ENCODE results near the gene HPCAL4. TPM values are rescaled to one million over a fixed set of nuclear protein-coding genes. Genes with fewer than 3 reads are reported as not detected.

The HPCAL4 gene
- total RNA-seq, 2 experiments from 2014 or later = 2.0 TPM

DNA sequence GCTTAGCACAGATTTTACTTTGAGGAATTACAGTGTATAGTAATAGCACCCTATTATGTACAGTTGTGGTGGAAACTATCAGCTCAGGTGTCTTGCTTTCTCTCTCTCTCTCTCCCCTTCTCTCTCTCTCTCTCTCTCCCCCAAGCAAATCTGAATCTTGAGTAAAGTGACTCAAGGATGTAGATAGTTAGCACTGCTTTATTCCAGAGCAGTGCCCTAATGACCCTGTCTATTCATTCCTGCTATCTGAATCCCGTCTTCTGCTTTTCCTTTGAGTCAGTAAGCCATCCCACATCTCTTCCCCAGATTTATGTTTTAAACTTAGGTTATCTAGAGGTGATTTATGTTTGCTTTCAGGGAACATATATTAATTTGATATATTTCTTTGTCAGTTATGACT, 5.2 kb upstream of the HPCAL4 start:
- Mint-ChIP-seq H3K27ac (no peak overlapping the region), H3K9me3 (no peaks in the 10 kb centered on the region), H3K36me3 (ENCODE audit: low read depth) (no peaks in the 10 kb centered on the region), H3K27me3 (peaks cover 61% of the 10 kb centered on the region), H3K4me1 (peaks cover 11% of the 10 kb centered on the region), H3K4me3 (no peak overlapping the region)
- POLR2A ChIA-PET = no interaction called here
- no peak for DNase-seq
- CTCF ChIA-PET = no interaction called here

DNA sequence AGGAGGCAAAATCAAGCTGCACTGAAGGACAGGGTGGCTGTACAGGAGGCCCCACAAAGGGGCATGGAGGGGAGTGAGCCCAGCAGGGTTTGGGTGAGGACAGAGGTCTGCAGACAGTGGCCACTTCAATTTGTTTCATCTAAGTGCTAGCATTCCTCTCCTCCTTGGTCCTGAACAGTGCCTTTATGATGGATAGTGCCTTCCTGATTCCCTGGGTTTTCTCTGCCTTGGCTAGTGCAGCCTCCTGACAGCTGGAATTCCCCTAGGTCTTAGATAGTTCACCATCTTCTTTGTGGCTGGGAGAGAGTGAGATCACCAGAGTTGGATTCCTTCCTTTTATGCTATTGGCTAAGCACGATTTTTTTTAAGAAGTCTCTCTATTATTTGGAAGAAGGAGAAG, 3.8 kb upstream of the HPCAL4 start:
- CTCF ChIA-PET = interaction anchor here (1.2 to 2.3 kb wide), 4 partner anchors 9 to 104 kb away, joined by 3 to 8 read pairs (median 4); no protein-coding TSS in a partner anchor
- Mint-ChIP-seq H3K4me1 (peaks cover 24% of the 10 kb centered on the region), H3K36me3 (ENCODE audit: low read depth) (no peaks in the 10 kb centered on the region), H3K9me3 (no peaks in the 10 kb centered on the region), H3K27ac (no peak overlapping the region), H3K27me3 (peaks cover 66% of the 10 kb centered on the region), H3K4me3 (no peak overlapping the region)
- no peak for DNase-seq
- POLR2A ChIA-PET = no interaction called here

DNA sequence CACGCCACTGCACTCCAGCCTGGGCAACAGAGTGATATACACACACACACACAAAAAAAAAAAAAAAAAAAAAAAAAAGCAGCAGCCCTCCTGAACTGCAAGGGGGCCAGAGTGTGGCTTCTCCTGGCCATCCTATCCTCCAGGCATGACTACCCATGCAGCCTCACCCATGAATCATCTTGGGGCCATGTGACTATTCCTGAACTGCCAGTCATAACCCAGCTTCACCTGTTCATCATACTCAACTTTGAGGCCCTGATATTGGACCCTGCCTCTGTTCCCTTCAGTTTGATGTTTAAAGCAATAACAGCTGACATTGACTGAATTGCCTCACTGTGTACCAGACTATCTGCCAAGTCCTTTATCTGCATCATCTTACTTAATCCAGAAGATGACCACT, 2.8 kb upstream of the HPCAL4 start:
- H3K4me3 Mint-ChIP-seq = no peak overlapping the region
- POLR2A ChIA-PET = no interaction called here
- no peak overlapping the region for H3K27ac Mint-ChIP-seq
- CTCF ChIA-PET = interaction anchor here (1.2 to 2.3 kb wide), 5 partner anchors 10 to 105 kb away, joined by 3 to 8 read pairs (median 4); no protein-coding TSS in a partner anchor
- H3K9me3 Mint-ChIP-seq = no peaks in the 10 kb centered on the region
- peaks cover 30% of the 10 kb centered on the region for H3K4me1 Mint-ChIP-seq
- H3K36me3 Mint-ChIP-seq (ENCODE audit: low read depth) = no peaks in the 10 kb centered on the region
- no peak for DNase-seq
- peaks cover 71% of the 10 kb centered on the region for H3K27me3 Mint-ChIP-seq

DNA sequence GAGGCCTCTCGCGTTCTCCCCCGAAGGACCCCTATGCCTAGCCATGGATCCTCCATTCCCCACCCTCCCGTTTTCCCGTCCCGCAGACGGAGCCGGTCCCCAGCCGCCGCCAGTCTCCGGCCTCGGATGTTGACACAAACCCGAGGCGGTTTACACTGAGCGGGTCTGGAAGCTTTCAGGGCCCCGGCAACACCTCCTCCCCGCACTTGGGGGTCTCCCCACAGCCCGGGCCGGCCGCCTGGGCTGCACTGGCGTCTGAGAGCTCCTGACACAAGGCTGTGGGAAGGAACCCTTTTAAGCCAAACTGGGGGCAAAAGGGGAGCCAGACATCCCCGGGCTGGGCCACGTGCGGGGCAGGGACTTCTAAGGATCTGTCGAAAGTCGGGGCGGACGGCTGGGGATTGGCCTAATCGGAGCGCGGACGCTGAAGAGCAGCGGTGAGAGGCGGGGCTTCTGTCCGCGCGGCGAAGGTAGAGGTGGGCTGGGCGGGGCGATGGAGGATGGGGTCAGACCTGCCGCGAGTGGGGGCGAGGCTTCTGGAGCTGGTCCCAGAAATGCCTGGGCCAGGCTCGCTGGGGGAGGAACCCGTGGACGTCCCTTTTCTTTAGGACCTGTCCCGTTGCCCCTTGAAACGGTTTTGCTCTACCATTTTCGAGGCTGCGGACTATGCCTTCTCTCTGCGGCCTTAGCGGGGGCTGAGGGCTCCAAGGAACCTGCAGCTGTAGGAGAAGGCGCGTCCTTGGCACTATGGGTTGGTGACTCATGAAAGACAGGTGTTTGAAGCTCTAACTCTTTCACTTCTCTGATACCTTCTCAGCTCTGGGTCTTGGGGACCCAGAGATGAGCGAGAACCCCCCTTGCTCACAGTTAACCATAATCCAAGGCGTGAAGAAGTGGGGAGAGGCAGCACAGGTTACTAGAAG, 1.2 kb upstream of the HPCAL4 start:
- ChIA-PET CTCF (interaction anchor here (1.4 to 2.3 kb wide), 4 partner anchors 10 to 34 kb away, joined by 4 to 8 read pairs (median 4); no protein-coding TSS in a partner anchor), POLR2A (interaction anchor here (1.1 kb wide), 1 partner anchor 86 kb away, joined by 4 read pairs; no protein-coding TSS in a partner anchor)
- DNase-seq = no peak
- Mint-ChIP-seq H3K4me1 (peaks cover 30% of the 10 kb centered on the region), H3K9me3 (no peaks in the 10 kb centered on the region), H3K4me3 (peak overlapping the region; percentile 16), H3K36me3 (ENCODE audit: low read depth) (no peaks in the 10 kb centered on the region), H3K27me3 (peaks cover 69% of the 10 kb centered on the region), H3K27ac (peak overlapping the region; percentile 55)

DNA sequence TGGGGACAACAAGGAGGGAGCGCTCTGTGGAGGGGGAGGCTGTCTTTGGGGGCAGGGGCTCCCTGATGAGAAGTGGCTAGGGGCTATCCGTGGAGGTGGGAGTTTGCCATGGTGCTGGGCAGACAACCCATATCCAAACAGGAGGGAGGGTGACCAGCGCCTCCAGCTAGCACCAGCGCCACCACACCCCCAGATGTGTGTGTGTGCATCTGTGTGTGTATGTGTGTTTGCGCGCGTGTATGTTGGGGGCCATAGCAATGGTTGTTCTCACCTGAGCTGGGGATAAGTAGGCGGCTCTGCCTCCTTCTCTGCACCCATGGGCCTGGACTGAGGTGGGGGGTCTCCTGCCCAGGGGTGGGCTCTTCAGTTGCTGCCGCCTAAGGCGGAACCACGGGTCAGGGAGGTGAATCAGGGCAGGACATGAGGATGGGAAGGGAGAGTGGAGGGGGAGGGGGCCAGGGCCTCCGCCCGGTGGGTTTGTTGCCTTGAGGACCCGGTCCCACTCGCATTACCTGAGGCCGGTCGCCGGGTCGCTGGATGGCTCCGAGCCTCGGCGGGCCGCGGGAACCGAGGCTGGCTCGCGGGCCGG, 345 bp downstream of the HPCAL4 start:
- Mint-ChIP-seq H3K4me1 (peaks cover 30% of the 10 kb centered on the region), H3K9me3 (no peaks in the 10 kb centered on the region), H3K4me3 (peak overlapping the region; percentile 78), H3K27ac (peak overlapping the region; percentile 61), H3K27me3 (peaks cover 66% of the 10 kb centered on the region), H3K36me3 (ENCODE audit: low read depth) (no peaks in the 10 kb centered on the region)
- DNase-seq = no peak
- CTCF ChIA-PET = interaction anchor here (1.0 to 1.5 kb wide), 3 partner anchors 10 to 33 kb away, joined by 3 to 4 read pairs (median 3); no protein-coding TSS in a partner anchor
- POLR2A ChIA-PET = interaction anchor here (0.9 to 1.1 kb wide), 2 partner anchors 24 to 85 kb away, joined by 4 read pairs; no protein-coding TSS in a partner anchor

DNA sequence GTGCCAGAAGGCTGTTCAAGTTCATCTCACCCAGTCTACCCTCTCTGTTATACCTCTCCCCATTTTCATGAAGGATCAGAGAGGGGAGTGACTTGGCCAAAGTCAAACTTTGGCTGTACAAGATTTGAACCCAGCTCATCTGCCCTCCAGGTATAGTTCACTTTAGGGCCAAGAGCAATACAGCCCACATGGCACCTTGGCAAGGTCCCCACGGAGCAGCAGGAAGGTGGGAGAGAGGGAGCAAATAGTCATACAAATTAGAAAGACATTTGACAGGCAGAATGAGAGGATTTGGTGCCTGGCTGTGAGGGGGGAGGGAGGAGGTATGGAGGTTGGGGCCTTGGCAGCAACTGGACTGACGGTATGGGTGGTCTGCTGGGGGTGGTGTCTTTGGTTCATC, 1.0 kb downstream of the HPCAL4 start:
- Mint-ChIP-seq H3K4me1 (peaks cover 30% of the 10 kb centered on the region), H3K4me3 (peak overlapping the region; percentile 78), H3K27ac (no peak overlapping the region), H3K36me3 (ENCODE audit: low read depth) (no peaks in the 10 kb centered on the region), H3K9me3 (no peaks in the 10 kb centered on the region), H3K27me3 (peaks cover 60% of the 10 kb centered on the region)
- CTCF ChIA-PET = interaction anchor here (0.7 to 1.8 kb wide), 5 partner anchors 9 to 17 kb away, joined by 3 to 5 read pairs (median 4); no protein-coding TSS in a partner anchor
- no peak for DNase-seq
- POLR2A ChIA-PET = no interaction called here

DNA sequence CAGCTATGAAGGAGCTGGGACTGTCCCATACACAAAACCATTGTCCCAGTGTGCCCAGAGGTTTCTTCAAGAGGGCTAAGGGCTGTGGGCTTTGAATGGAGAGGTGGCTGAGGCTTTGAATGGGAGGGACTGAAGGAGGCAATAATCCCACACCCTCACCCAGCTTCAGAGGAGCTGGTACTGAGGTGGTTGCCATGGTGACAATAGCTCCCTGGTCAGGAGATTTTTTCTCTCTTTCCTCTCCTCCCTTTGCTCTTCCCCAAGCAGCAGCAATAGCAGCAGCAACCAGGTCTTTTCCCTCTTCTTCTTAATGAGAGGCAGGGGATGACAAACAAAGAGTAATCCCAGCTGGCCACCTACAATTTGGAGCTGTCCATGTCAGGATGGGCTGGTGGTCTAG, 1.6 kb downstream of the HPCAL4 start:
- CTCF ChIA-PET = interaction anchor here (0.6 to 1.8 kb wide), 5 partner anchors 8 to 552 kb away, joined by 3 to 5 read pairs (median 4); no protein-coding TSS in a partner anchor
- Mint-ChIP-seq H3K27me3 (peaks cover 59% of the 10 kb centered on the region), H3K36me3 (ENCODE audit: low read depth) (no peaks in the 10 kb centered on the region), H3K4me1 (peaks cover 32% of the 10 kb centered on the region), H3K27ac (no peak overlapping the region), H3K4me3 (no peak overlapping the region), H3K9me3 (no peaks in the 10 kb centered on the region)
- POLR2A ChIA-PET = no interaction called here
- DNase-seq = no peak

DNA sequence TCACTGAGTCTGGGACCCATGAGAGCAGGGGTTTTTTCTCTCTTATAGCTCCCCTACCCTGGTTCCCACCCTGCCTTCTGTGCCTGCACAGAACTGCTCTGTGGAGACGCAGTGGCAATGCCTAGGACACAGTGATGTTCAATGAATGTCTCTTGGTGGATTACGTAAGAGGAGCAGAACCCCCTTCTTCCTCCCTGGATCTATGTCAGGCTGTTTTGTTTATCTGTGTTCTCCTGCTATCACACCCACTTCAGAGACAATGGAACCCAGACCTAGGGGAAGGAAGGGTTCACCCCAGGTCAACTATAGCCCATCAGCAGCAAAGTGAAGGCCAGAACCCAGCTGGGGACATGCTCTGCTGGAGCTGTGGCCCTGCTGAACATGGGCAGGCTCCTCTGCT, 2.0 kb downstream of the HPCAL4 start:
- Mint-ChIP-seq H3K27me3 (peaks cover 59% of the 10 kb centered on the region), H3K4me3 (no peak overlapping the region), H3K27ac (no peak overlapping the region), H3K4me1 (peaks cover 34% of the 10 kb centered on the region), H3K36me3 (ENCODE audit: low read depth) (no peaks in the 10 kb centered on the region), H3K9me3 (no peaks in the 10 kb centered on the region)
- no peak for DNase-seq
- POLR2A ChIA-PET = no interaction called here
- CTCF ChIA-PET = interaction anchor here (0.6 to 1.8 kb wide), 6 partner anchors 8 to 552 kb away, joined by 3 to 5 read pairs (median 4); no protein-coding TSS in a partner anchor

DNA sequence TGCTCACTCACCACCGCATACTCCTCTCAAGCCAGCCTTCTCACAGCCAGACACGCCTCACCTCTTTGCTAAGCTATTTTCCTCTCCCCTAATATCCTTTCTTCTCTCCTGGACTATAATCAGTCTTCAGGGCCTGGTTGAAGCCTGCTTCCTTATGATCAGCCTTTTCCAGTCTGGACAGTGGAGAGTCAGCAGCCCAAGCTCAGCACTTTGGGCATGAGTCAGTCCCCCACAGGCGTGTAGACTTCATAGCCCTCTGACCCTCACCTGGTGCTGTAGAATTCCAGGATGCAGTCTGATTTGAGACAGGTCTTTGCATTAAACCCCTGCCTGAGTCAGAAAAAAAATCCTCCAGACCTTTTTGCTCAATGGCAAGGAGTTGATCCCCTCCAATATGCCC, 2.5 kb downstream of the HPCAL4 start:
- POLR2A ChIA-PET = no interaction called here
- no peak overlapping the region for H3K27ac Mint-ChIP-seq
- no peak overlapping the region for H3K4me3 Mint-ChIP-seq
- peaks cover 36% of the 10 kb centered on the region for H3K4me1 Mint-ChIP-seq
- DNase-seq = no peak
- H3K36me3 Mint-ChIP-seq (ENCODE audit: low read depth) = no peaks in the 10 kb centered on the region
- no peaks in the 10 kb centered on the region for H3K9me3 Mint-ChIP-seq
- CTCF ChIA-PET = interaction anchor here (0.6 to 1.8 kb wide), 3 partner anchors 11 to 37 kb away, joined by 3 to 4 read pairs (median 3); no protein-coding TSS in a partner anchor
- H3K27me3 Mint-ChIP-seq = peaks cover 57% of the 10 kb centered on the region

DNA sequence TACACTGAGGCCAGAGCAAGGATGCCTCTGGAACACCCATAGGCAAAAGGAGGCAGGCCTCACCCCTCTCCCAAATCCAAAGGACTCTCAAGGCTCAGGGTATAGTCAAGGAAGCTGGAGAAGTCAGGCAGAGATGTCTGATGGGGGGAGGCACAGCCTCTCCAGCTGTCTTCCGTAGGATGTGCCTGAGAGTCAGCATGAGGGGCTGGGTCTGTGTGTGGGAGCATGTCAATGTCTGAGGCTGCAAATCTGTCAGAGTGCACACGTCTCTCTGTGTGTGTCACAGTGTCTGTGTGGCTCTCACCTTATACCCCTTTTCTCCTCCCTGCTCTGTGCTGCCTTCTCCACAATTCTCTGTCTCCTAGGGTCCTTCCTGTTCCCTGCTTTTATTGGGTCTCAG, 4.0 kb downstream of the HPCAL4 start:
- H3K9me3 Mint-ChIP-seq = no peaks in the 10 kb centered on the region
- H3K27me3 Mint-ChIP-seq = peaks cover 56% of the 10 kb centered on the region
- ChIA-PET POLR2A (no interaction called here), CTCF (interaction anchor here (0.7 kb wide), 1 partner anchor 110 kb away, joined by 3 read pairs; no protein-coding TSS in a partner anchor)
- H3K4me3 Mint-ChIP-seq = no peak overlapping the region
- peaks cover 31% of the 10 kb centered on the region for H3K4me1 Mint-ChIP-seq
- peaks cover 2% of the 10 kb centered on the region for H3K36me3 Mint-ChIP-seq (ENCODE audit: low read depth)
- no peak overlapping the region for H3K27ac Mint-ChIP-seq
- no peak for DNase-seq

DNA sequence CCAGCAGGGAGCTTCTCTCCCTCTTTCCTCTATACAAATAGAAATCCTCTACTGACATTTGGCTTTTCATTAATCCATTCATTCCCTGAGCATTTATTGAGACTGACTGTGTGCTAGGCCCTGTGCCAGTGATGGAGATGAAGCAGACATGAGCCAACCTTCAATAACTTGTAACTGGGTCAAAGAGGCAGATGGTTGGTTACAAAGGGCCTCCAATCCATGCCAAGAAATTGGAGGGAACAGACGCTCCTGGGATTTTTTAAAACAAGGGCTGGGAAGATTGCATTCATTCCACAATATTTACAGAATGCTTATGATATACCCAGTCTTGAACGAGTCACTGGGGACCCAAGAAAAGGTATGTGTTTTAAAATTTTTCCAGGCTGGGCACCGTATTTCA, 6.2 kb downstream of the HPCAL4 start:
- Mint-ChIP-seq H3K36me3 (ENCODE audit: low read depth) (peaks cover 2% of the 10 kb centered on the region), H3K27me3 (peaks cover 46% of the 10 kb centered on the region)
- CTCF ChIA-PET = no interaction called here

DNA sequence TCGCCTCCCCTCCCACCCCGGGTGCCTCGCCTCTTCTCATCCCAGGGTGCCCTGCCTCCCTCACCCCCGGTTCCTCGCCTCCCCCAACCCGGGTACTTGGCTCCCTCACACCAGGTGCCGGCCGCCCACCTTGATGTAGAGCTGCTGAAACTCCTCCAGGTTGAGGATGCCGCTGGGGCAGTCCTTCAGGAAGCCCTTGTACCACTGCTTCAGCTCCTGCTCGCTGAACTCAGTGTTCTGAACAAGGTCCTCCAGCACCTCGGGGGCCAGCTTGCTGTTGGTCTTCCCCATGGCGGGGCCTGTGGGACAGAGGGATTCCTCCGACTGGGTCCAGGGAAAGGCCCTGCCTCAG, 6.9 kb downstream of the HPCAL4 start:
- H3K4me3 Mint-ChIP-seq = no peak overlapping the region
- DNase-seq = no peak
- ChIA-PET POLR2A (no interaction called here), CTCF (interaction anchor here (1.0 kb wide), 1 partner anchor 26 kb away, joined by 5 read pairs; no protein-coding TSS in a partner anchor)
- no peak overlapping the region for H3K27ac Mint-ChIP-seq
- H3K27me3 Mint-ChIP-seq = peaks cover 39% of the 10 kb centered on the region
- H3K36me3 Mint-ChIP-seq (ENCODE audit: low read depth) = peaks cover 2% of the 10 kb centered on the region
- peaks cover 17% of the 10 kb centered on the region for H3K4me1 Mint-ChIP-seq
- H3K9me3 Mint-ChIP-seq = no peaks in the 10 kb centered on the region

More for the DNA sequence above, 6.2 kb downstream of the HPCAL4 start:
- POLR2A ChIA-PET = no interaction called here
- peaks cover 23% of the 10 kb centered on the region for H3K4me1 Mint-ChIP-seq
- no peak for DNase-seq
- H3K27ac Mint-ChIP-seq = no peak overlapping the region
- H3K9me3 Mint-ChIP-seq = no peaks in the 10 kb centered on the region
- no peak overlapping the region for H3K4me3 Mint-ChIP-seq

Data from activated CD4-positive, alpha-beta T cell treated with anti-CD3 and anti-CD28 coated beads, Interleukin-2, amount 10 ng/mL, durations not matched to agents 7 days and 5 days (primary cell).